GM19023 (cell line): ENCODE data around the gene ANKRD55.
"Not testable (repeated sequence)": the region's sequence is repeated elsewhere in the genome, so short reads cannot be mapped to it uniquely, and the experiment has no call there.

Source experiments
- ATAC-seq: cut with Tn5 transposase; IDR thresholded peaks from one replicate; pipeline ENCODE4 v1.9.1; 2021; ENCODE audit warnings: mild to moderate bottlenecking, moderate library complexity; ENCODE audit not compliant: unreplicated experiment

ANKRD55 gene

DNA sequence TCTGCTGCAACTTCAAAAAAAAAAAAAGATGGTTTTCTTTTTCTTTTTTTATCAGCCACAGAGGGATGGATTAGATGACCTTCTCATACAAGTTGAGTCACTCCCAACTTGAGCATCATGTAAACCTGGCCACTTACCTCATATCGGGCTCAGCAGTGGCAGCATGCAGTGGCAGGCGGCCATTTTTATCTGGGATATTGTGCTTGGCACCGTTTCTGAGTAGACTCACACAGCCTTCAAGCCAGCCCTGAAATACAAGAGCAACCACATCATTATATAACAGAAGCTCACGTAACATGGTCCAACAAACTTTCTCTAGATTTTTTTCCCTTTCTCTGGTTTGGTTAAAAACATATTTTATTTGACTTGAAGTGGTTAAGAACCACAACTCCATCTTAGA lies 62.6 kb downstream of the ANKRD55 start:
- ATAC-seq, result no peak

- ATAC-seq, result no peak
Measured at GRCh38 chr5:56169949-56170348, 63.2 kb downstream of the ANKRD55 start.

DNA sequence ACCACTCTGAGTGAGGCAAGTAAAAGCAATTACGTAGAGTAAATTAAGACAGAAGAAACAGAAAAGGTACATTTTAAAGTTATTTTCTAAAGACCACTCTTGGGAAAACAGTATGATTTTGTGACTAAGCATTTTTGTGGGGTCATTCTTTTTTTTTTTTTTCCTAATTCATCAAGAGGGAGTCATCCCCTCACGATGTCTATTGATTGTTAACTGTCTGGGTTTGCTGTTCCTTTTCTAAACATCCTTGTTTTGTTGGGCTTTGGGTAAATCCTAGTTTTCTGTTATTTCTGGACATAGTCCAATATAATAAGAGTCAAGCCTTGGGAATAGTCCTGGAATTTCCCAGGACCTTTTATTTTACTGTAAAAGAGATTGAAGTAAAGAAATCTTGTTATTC lies 63.8 kb downstream of the ANKRD55 start:
- no peak for ATAC-seq

GRCh38 chr5:56168066-56168478 lies 65.1 kb downstream of the ANKRD55 start:
- ATAC-seq, result no peak

GRCh38 chr5:56167519-56167918 lies 65.6 kb downstream of the ANKRD55 start:
- no peak for ATAC-seq

GRCh38 chr5:56166671-56167385 lies 66.3 kb downstream of the ANKRD55 start:
- ATAC-seq, result no peak

DNA sequence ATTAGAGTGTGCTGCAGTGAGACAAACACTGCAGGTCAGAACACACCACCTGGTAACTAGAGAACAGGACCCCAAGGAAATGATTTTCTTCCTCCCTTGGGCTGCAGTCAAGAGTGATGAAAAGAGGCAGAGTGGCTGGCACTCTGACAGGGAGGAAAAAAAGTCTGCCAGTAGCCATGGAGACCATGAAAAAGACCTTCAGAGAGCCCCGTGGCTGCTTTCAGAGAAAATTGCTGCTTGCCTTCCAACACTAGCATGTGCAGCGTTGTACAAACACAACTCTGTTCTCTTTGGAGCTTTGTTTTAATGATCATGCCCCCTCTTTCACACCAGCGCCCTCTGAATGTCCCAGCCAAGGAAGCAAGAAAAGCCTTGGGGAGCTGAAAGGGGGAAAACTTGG lies 68.8 kb downstream of the ANKRD55 start:
- no peak for ATAC-seq

DNA sequence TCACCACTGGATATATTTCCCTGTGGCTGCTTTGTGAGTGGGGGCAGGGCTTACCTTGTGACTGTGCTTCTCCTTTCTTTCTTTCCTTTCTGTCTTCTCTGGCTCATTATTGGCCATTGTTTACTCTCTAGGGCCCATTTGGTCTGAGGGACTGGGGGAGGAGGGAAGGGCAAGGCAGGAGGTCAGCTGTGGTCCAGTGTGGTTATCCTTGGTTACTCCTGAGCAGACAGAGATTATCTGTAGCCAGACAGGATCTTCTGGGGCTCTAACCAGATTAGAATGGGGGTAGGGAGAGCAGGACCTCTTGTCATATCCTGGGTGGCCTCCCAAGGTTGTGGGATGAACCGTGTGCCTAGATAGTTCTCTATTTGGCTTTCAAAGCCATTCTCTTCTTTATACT lies 71.2 kb downstream of the ANKRD55 start:
- ATAC-seq, result no peak

DNA sequence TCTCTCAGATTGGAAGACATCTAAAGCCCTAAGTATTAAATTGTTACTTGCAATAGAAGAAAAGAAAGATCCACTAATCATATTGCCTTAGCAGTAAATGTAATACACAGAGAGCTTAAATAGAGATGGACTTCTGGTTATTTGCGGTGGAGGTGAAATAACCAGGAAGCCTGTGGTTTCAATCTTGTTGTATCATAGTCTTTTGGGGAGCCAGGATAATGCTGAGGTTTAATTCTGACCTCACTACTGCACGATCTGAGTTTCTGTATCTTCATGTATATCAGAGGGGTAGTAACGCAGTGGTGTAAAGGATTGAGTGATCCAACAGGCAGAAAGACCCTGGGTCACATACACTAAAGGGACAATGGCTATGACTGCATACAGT lies 71.7 kb downstream of the ANKRD55 start:
- ATAC-seq, result no peak

GRCh38 chr5:56160723-56161438 lies 72.2 kb downstream of the ANKRD55 start:
- ATAC-seq, result no peak

DNA sequence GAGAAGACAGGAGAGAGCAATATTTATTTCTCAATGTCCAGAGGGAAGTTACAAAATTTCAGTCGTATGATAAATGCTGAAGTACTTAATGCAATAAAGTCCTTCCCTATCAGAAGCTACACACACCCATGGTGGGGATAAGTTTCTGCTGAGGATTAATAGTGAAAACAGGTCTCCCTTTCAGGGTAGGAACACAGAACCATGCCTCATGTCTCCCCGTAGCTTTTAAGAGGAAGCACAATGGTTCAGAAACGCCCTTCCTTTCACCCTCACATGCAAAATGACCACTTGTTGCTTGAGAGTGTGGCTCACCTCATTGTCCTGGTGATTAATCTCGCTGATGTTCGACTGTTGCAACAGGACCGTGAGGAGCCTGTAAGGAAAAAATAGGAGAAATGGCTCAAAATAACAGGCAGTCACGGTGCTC lies 73.6 kb downstream of the ANKRD55 start:
- ATAC-seq, result no peak

DNA sequence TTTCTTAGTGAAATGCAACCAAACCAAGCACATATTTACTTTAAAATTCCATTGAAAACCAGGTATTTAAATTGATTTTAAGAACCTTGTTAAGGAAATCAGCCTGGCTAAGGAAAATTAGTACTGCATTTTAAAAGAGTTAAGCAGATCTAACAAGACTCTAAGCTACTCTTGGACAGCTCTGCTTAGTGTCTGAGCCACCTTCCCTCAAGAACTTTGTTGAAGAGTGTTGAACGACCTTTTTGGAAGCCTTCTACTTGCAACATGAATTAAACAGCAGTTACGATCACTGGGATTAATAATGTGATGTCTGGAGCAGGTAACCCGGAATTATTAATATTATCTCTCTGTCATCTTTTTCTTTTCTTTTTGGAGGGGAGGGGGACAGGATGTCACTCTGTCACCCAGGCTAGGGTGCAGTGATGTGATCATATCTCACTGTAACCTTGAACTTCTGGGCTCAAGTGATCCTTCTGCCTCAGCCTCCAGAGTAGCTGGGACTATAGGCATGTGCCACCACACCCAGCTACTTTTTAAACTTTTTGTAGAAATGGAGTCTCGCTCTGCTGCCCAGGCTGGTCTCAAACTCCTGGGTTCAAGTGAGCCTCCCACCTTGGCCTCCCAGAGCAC lies 74.7 kb downstream of the ANKRD55 start:
- no peak for ATAC-seq

DNA sequence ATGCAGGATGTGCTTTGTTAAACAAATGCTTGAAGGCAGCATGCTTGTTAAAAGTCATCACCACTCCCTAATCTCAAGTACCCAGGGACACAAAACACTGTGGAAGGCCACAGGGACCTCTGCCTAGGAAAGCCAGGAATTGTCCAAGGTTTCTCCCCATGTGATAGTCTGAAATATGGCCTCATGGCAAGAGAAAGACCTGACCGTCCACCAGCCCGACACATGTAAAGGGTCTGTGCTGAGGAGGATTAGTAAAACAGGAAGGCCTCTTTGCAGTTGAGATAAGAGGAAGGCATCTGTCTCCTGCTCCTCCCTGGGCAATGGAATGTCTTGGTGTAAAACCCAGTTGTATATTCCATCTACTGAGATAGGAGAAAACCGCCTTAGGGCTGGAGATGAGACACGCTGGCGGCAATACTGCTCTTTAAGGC lies 75.9 kb downstream of the ANKRD55 start:
- ATAC-seq, result not testable (repeated sequence)

- ATAC-seq, result peak; percentile 81
Measured at GRCh38 chr5:56156585-56157190, 76.4 kb downstream of the ANKRD55 start.

- no peak for ATAC-seq
Measured at GRCh38 chr5:56155992-56156584, 77.0 kb downstream of the ANKRD55 start.

- ATAC-seq, result no peak
Measured at GRCh38 chr5:56154732-56155484, 78.2 kb downstream of the ANKRD55 start.

DNA sequence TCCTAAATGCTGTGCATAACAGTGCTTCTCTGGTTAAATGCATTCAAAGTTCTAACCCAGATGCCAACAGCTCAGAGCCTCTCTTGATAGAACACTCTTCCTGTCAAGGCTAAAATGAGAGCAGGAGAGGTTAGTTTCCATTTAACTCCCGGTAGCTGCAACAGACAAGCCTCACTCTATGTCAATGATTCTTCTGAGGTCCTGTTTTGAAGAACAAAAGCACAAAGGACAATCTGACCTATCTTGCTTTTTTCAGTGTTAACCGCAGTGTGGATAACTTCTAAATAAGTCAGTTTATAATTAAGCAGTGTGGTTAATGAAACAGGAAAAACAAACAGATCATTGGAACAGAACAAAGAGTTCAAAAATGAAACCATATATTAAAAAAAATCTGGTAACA lies 80.7 kb downstream of the ANKRD55 start:
- no peak for ATAC-seq

- not testable (repeated sequence) for ATAC-seq
Measured at GRCh38 chr5:56150756-56151155, 82.4 kb downstream of the ANKRD55 start.

DNA sequence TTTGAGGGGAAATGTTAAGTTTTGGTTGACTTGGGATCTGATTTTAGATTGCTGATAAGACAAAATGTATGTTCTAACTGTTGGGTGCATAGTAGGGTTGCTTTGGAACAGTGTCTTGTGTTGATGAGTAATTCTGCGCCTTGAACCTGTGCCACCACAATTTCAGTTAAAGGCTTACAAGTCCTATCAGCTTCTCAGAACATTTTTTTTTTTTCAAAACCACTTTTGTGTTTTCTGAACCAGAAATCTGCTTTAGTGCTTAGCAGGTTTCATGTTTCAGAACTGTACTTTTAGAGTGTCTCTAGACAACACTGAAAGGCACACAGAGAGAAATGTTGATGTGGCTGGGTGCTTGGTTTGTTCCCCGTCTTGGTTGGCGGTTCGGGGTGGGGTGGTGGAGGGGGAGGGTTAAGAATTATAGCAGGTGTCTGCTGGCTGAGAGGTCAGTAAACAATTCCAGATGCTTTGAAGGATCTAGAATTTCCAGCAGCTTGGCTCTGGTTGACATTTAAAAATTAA lies 84.6 kb downstream of the ANKRD55 start:
- peak; percentile 96 for ATAC-seq

DNA sequence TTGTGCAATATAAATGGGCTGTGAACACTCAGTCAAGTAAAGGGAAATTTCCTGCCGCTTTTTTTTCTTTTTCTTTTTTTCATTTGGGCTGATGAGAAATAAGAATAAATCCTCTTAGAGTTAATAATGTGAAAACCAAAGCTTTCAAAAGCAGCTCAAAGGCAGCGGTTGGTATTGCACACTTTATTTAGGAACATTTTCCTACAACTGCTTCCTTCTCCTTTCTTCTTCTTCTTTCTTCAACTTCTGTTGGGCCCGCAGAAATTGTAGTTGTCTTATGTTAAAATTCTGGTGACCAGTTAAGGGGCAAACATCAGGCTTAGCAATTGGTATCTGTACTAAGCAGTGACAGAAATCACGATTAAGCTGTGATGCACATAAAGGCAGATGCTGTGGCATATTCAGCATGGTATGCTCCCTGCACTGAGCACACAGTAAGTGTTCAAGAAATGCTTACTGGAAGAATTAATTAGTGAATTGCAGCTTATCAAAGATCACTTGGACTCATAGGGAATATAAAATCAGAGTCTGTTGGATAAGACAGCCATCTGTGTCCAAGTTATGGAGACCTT lies 85.4 kb downstream of the ANKRD55 start:
- no peak for ATAC-seq
